Body of pancreas (tissue), 4 donors: ENCODE data around the gene TGFB2. TPM values are rescaled to one million over a fixed set of nuclear protein-coding genes. Genes with fewer than 3 reads are reported as not detected.

Experiments used
- ATAC-seq: fragments of 150-250 bp; one replicate; pipeline ENCODE4 v1.9.1; 2016
- DNase-seq, 4 donors: peaks; one replicate each; pipeline ENCODE4 v3.0.0-alpha.2; 2019
- H3K27ac ChIP-seq, 4 donors: fragments of 200-600 bp; sonication (generic); 1 replicate in 3 of 4; 2 replicates in 1 of 4; pipeline versions ENCODE4 v1.5.1 to v1.6.1; 2016 to 2019; ENCODE audit warnings: mild to moderate bottlenecking in 1 of 4, mixed read lengths in 1 of 4, moderate library complexity in 1 of 4
- H3K27me3 ChIP-seq, 2 donors: fragments of 200-600 bp; sonication (generic); one replicate each; pipeline ENCODE4 v1.6.0; 2016; ENCODE audit warnings: mild to moderate bottlenecking in 1 of 2
- H3K36me3 ChIP-seq, 2 donors: fragments of 200-600 bp; sonication (generic); replicated peaks in 1 of 2; 2 replicates each; pipeline ENCODE4 v1.5.1; 2016; ENCODE audit warnings: low read depth in 2 of 2; ENCODE audit not compliant: insufficient read depth in 1 of 2
- H3K4me1 ChIP-seq: fragments of 200-600 bp; sonication (generic); one replicate; pipeline ENCODE4 v1.6.0; 2016
- H3K4me3 ChIP-seq, 2 donors: fragments of 200-600 bp; sonication (generic); 1 replicate in 1 of 2; 2 replicates in 1 of 2; pipeline ENCODE4 v1.5.1; 2016 to 2019
- H3K9me3 ChIP-seq, 3 donors: fragments of 200-600 bp; sonication (generic); 1 replicate in 2 of 3; 2 replicates in 1 of 3; pipeline ENCODE4 v1.5.1; 2016
- POLR2A ChIP-seq, 3 donors: fragments of 450-650 bp; IDR thresholded peaks; one replicate each; pipeline ENCODE4 v1.6.1; 2016; ENCODE audit warnings: antibody characterized with exemption in 3 of 3, mild to moderate bottlenecking in 2 of 3
- WGBS, 2 donors: methylation state at CpG; one replicate each; pipeline ENCODE4 v1.1.5; 2017; 5-methylcytosine and 5-hydroxymethylcytosine counted together
- intact Hi-C: fragments of 100-400 bp; cut with DNase I; formaldehyde crosslinking; loops from one replicate; pipeline ENCODE4 v1.15.1; 2023
- total RNA-seq, 2 donors: library from RNA; depleted of rRNA; stranded (reverse); fragments of >200 nt; gene quantifications; one replicate each; pipeline ENCODE4 v1.1.0, GENCODE V29; 2016
- TF ChIP-seq, protein P1 (sequence below), 7 experiments: fragments of 450-650 bp in 4 of 7; fragments of 200-600 bp in 3 of 7; sonication (generic) in 3 of 7; IDR thresholded peaks; one replicate each; pipeline ENCODE4 v1.5.1; 2016 to 2019; ENCODE audit warnings: antibody characterized with exemption in 7 of 7

TGFB2 gene
- total RNA-seq, 2 donors from 2014 or later, result 4.3 to 4.9 TPM

DNA sequence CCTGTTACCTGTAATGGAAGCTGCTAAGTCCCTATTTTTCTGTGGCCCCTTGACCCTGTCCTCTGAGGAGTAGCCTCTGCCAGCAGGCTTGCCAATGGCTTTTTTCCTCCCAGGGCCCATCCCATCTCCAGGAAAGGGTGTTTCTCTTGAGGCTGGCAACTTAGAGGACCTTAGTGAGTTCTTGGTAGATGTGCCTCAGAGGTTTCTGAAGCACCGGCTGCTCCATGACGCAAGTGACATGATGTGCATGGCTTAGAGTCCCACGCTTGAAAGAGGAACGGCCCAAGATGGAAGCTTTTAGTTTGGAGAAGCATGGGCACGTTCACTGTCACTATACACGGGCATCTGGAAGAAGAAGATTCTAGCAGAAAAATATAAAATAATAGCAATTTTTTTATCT is 63.0 kb downstream of the TGFB2 start:
- Histone ChIP-seq H3K36me3 (no peaks in the 10 kb centered on the region), H3K4me1 (no peaks in the 10 kb centered on the region), H3K9me3 (no peaks in the 10 kb centered on the region), H3K27me3 (no peaks in the 10 kb centered on the region), H3K27ac (no peak overlapping the region), H3K4me3 (no peak overlapping the region)
- DNase-seq, result no peak
- TF ChIP-seq POLR2A (IDR thresholded peaks at IDR 0.05), result no peak
- 78 to 82% methylated on average over 6 of the region's 6 CpGs for WGBS, 2 donors
- no peak for ATAC-seq
- intact Hi-C loops, result no loop called here

DNA sequence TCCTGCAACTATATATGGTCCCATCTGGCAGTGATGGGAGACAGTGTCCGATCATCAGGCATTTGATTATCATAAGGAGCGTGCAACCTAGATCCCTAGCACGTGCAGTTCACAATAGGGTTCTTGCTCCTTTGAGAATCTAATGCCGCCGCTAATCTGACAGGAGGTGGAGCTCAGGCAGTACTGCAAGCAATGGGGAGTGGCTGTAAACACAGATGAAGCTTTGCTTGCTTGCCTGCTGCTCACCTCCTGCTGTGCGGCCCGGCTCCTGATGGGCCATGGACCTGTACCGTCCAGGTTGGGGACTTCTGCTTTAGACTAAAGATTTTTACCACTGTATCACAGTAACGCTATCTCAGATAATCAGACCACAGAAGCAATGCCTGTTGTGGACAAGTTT is 63.8 kb downstream of the TGFB2 start:
- ATAC-seq (no peak), DNase-seq (no peak)
- intact Hi-C loops, result no loop called here
- H3K27ac ChIP-seq, result no peak overlapping the region
- no peaks in the 10 kb centered on the region for H3K9me3 ChIP-seq
- WGBS, 2 donors, result 42 to 57% methylated on average over 9 of the region's 9 CpGs
- no peaks in the 10 kb centered on the region for H3K4me1 ChIP-seq
- H3K27me3 ChIP-seq, result no peaks in the 10 kb centered on the region
- no peaks in the 10 kb centered on the region for H3K36me3 ChIP-seq
- TF ChIP-seq POLR2A (IDR thresholded peaks at IDR 0.05), result no peak
- TF ChIP-seq, protein P1, sequence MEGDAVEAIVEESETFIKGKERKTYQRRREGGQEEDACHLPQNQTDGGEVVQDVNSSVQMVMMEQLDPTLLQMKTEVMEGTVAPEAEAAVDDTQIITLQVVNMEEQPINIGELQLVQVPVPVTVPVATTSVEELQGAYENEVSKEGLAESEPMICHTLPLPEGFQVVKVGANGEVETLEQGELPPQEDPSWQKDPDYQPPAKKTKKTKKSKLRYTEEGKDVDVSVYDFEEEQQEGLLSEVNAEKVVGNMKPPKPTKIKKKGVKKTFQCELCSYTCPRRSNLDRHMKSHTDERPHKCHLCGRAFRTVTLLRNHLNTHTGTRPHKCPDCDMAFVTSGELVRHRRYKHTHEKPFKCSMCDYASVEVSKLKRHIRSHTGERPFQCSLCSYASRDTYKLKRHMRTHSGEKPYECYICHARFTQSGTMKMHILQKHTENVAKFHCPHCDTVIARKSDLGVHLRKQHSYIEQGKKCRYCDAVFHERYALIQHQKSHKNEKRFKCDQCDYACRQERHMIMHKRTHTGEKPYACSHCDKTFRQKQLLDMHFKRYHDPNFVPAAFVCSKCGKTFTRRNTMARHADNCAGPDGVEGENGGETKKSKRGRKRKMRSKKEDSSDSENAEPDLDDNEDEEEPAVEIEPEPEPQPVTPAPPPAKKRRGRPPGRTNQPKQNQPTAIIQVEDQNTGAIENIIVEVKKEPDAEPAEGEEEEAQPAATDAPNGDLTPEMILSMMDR (IDR thresholded peaks at IDR 0.05), result no peak
- no peak overlapping the region for H3K4me3 ChIP-seq

GRCh38 chr1:218409946-218410510 is 64.9 kb downstream of the TGFB2 start:
- Histone ChIP-seq H3K9me3 (no peaks in the 10 kb centered on the region), H3K36me3 (no peaks in the 10 kb centered on the region), H3K27ac (no peak overlapping the region), H3K4me1 (no peaks in the 10 kb centered on the region), H3K27me3 (no peaks in the 10 kb centered on the region), H3K4me3 (no peak overlapping the region)
- ATAC-seq (no peak), DNase-seq (no peak)
- intact Hi-C loops, result no loop called here
- 72 to 75% methylated on average over 8 of the region's 8 CpGs for WGBS, 2 donors
- no peak for TF ChIP-seq POLR2A (IDR thresholded peaks at IDR 0.05)
- TF ChIP-seq, protein P1 (IDR thresholded peaks at IDR 0.05), result no peak

GRCh38 chr1:218411101-218411500 is 66.0 kb downstream of the TGFB2 start:
- TF ChIP-seq POLR2A (IDR thresholded peaks at IDR 0.05), result no peak
- TF ChIP-seq, protein P1 (IDR thresholded peaks at IDR 0.05), result no peak
- H3K4me1 ChIP-seq, result no peaks in the 10 kb centered on the region
- ATAC-seq, result no peak
- H3K4me3 ChIP-seq, result no peak overlapping the region
- DNase-seq, result no peak
- 63 to 83% methylated on average over 1 of the region's 1 CpG for whole genome bisulfite sequencing, 2 donors
- H3K9me3 ChIP-seq, result no peaks in the 10 kb centered on the region
- no peaks in the 10 kb centered on the region for H3K36me3 ChIP-seq
- intact Hi-C loops, result no loop called here
- no peaks in the 10 kb centered on the region for H3K27me3 ChIP-seq
- H3K27ac ChIP-seq, result no peak overlapping the region

DNA sequence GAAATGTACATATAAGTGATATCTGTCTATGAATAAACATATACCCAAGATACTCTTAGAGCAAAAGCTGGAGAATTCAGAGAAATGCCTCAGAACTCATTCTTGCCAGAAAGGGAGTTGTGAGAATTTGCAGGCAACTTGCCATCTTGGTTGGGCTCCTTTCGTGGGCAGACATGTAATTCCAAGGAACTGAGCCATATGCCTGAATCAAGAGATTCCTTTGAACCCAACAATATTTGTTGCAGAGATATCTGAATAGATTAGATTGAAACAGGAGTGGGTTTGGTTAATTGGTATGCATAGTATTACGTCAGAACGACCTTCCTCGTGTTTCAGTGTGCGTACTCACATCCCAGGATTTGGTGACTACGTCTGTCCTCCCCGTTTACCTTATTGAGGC is 67.0 kb downstream of the TGFB2 start:
- H3K4me3 ChIP-seq, result no peak overlapping the region
- WGBS, 2 donors, result 75 to 81% methylated on average over 7 of the region's 7 CpGs
- H3K36me3 ChIP-seq, result no peaks in the 10 kb centered on the region
- intact Hi-C loops, result no loop called here
- H3K27me3 ChIP-seq, result no peaks in the 10 kb centered on the region
- ATAC-seq (no peak), DNase-seq (no peak)
- TF ChIP-seq POLR2A (IDR thresholded peaks at IDR 0.05), result no peak
- TF ChIP-seq, protein P1 (IDR thresholded peaks at IDR 0.05), result no peak
- no peak overlapping the region for H3K27ac ChIP-seq
- no peaks in the 10 kb centered on the region for H3K4me1 ChIP-seq
- H3K9me3 ChIP-seq, result no peaks in the 10 kb centered on the region
